ENCODE measurements around the gene SIX3. TPM values are rescaled to one million over a fixed set of nuclear protein-coding genes. Genes with fewer than 3 reads are reported as not detected.

SIX3 gene
- total RNA-seq (under 1 TPM; 0.19 to 0.72 (median 0.25) TPM), polyA plus RNA-seq (1 to 10 TPM; 1.4 to 1.7 TPM)

DNA sequence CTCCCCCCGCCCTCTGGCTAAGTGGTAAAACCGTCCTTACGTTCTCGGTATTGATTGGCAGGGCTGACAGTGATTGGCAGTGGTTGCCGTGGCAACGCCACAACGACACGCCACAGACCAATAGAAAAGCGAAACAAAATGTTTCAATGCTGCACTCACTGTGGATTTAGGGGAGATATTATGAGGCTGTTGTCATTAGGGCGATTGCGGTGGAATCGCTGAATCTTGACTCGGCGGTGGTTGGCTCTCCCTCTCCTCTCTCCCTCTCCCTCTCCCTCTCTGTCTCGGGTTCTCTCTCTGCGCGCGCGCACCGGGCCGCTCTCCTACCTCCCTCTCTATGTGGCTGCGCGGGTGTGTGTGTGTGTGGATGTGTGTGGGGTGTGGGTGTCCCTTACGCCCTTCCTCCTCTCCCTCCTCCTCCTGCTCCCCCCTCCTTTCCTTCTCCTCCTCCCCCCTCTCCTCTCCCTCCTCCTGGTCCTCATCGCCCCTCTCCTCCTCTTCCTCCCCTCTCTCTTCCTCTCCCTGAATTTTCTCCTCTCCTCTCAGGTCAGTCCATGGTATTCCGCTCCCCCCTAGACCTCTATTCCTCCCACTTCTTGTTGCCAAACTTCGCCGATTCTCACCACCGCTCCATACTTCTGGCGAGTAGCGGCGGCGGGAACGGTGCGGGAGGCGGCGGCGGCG is at the start of gene SIX3:
SIX3 (plus strand) TSS at position 152 of the 684 bp plus-strand sequence; CDS start at position 555, 403 bp downstream.
- no peak for TF ChIP-seq CTCF (IDR thresholded peaks at IDR 0.05)
- Histone ChIP-seq H3K4me3 (peak within 1 kb of the TSS in 2 of 4 donors; percentile 26 to 38), H3K4me1 (peaks cover 0 to 8% (median 5%) of the 10 kb centered on the region in 3 donors), H3K27me3 (peaks cover 4 to 44% (median 13%) of the 10 kb centered on the region in 4 donors), H3K36me3 (no peaks in the 10 kb centered on the region), H3K27ac (no peak within 1 kb of the TSS), H3K9me3 (no peaks in the 10 kb centered on the region)
- DNase-seq: no peak
- WGBS, 2 donors: 1% methylated on average over 39 of the region's 39 CpGs
- FAIRE-seq: no peak
- intact Hi-C loops (cut with DNase I): no loop called here
- ATAC-seq: peak in 3 of 4 donors; percentile 53 to 58 (median 57)

GRCh38 chr2:44894058-44894457 is 47.4 kb upstream of the SIX3 start:
- ATAC-seq: no peak
- intact Hi-C loops (cut with DNase I): no loop called here
- H3K36me3 ChIP-seq: no peaks in the 10 kb centered on the region
- H3K27me3 ChIP-seq: no peaks in the 10 kb centered on the region
- FAIRE-seq: no peak
- no peak overlapping the region for H3K27ac ChIP-seq
- WGBS, 2 donors: 39 to 40% methylated on average over 8 of the region's 8 CpGs
- no peak overlapping the region for H3K4me3 ChIP-seq
- no peak for TF ChIP-seq CTCF (IDR thresholded peaks at IDR 0.05)
- H3K4me1 ChIP-seq: no peaks in the 10 kb centered on the region
- no peak for DNase-seq
- no peaks in the 10 kb centered on the region for H3K9me3 ChIP-seq

- DNase-seq (no peak), FAIRE-seq (no peak), ATAC-seq (no peak)
- H3K27ac ChIP-seq: no peak overlapping the region
- no peaks in the 10 kb centered on the region for H3K9me3 ChIP-seq
- H3K4me3 ChIP-seq: no peak overlapping the region
- WGBS, 2 donors: 40 to 47% methylated on average over 2 of the region's 2 CpGs
- intact Hi-C loops (cut with DNase I): no loop called here
- H3K36me3 ChIP-seq: no peaks in the 10 kb centered on the region
- TF ChIP-seq CTCF (IDR thresholded peaks at IDR 0.05): no peak
- H3K4me1 ChIP-seq: no peaks in the 10 kb centered on the region
- no peaks in the 10 kb centered on the region for H3K27me3 ChIP-seq
Observed at GRCh38 chr2:44895061-44895460, 46.4 kb upstream of the SIX3 start.

GRCh38 chr2:44897406-44897805 is 44.1 kb upstream of the SIX3 start:
- Histone ChIP-seq H3K36me3 (no peaks in the 10 kb centered on the region), H3K27me3 (no peaks in the 10 kb centered on the region), H3K27ac (no peak overlapping the region), H3K4me3 (no peak overlapping the region), H3K4me1 (no peaks in the 10 kb centered on the region), H3K9me3 (no peaks in the 10 kb centered on the region)
- FAIRE-seq: no peak
- 74 to 75% methylated on average over 6 of the region's 6 CpGs for WGBS, 2 donors
- no peak for ATAC-seq
- intact Hi-C loops (cut with DNase I): no loop called here
- no peak for DNase-seq
- TF ChIP-seq CTCF (IDR thresholded peaks at IDR 0.05): no peak
